Loucy (cell line): Measurements from ENCODE around the gene LRRC4.

Experiments
- H2AFZ ChIP-seq: fragments of 200-600 bp; sonication (generic); 2 replicates; pipeline ENCODE4 v1.6.0; 2016; ENCODE audit warnings: antibody characterized with exemption, mild to moderate bottlenecking, low read length, moderate library complexity
- H3F3A ChIP-seq: fragments of 200-600 bp; 2 replicates; pipeline ENCODE4 v1.6.0; 2016; ENCODE audit warnings: antibody characterized with exemption, low read depth, mild to moderate bottlenecking
- H3K27me3 ChIP-seq: fragments of 200-600 bp; sonication (generic); 2 replicates; pipeline ENCODE4 v1.6.1; 2014; ENCODE audit warnings: low read length, mild to moderate bottlenecking; ENCODE audit not compliant: insufficient read depth, poor library complexity, severe bottlenecking
- H3K36me3 ChIP-seq: fragments of 200-600 bp; sonication (generic); 2 replicates; pipeline ENCODE4 v1.6.1; 2016; ENCODE audit warnings: low read length; ENCODE audit not compliant: insufficient read depth
- H3K4me1 ChIP-seq: fragments of 200-600 bp; sonication (generic); 2 replicates; pipeline ENCODE4 v1.5.1; 2014; ENCODE audit warnings: low read length, mild to moderate bottlenecking; ENCODE audit not compliant: insufficient read depth, poor library complexity, severe bottlenecking
- H3K4me2 ChIP-seq: fragments of 200-600 bp; sonication (generic); 2 replicates; pipeline ENCODE4 v1.6.0; 2014; ENCODE audit warnings: antibody characterized with exemption, low read length, low read depth, mild to moderate bottlenecking; ENCODE audit not compliant: poor library complexity, severe bottlenecking
- H3K4me3 ChIP-seq: fragments of 200-600 bp; sonication (generic); 2 replicates; pipeline ENCODE4 v1.5.1; 2014; ENCODE audit warnings: low read length, mild to moderate bottlenecking, mixed read lengths; ENCODE audit not compliant: poor library complexity, severe bottlenecking
- H3K79me2 ChIP-seq: fragments of 200-600 bp; sonication (generic); 2 replicates; pipeline ENCODE4 v1.6.1; 2014; ENCODE audit warnings: low read length; ENCODE audit not compliant: insufficient read depth
- H3K9ac ChIP-seq: fragments of 200-600 bp; sonication (generic); 2 replicates; pipeline ENCODE4 v1.6.0; 2014; ENCODE audit warnings: mild to moderate bottlenecking, low read depth, low read length, moderate library complexity; ENCODE audit not compliant: poor library complexity, severe bottlenecking
- H3K9me2 ChIP-seq: fragments of 200-600 bp; sonication (generic); replicated peaks from 2 replicates; pipeline ENCODE4 v1.6.1; 2016; ENCODE audit warnings: low read depth, low read length, mixed read lengths
- H3K9me3 ChIP-seq: fragments of 200-600 bp; sonication (generic); 2 replicates; pipeline ENCODE4 v1.6.1; 2014; ENCODE audit warnings: mild to moderate bottlenecking, antibody characterized with exemption, low read length, low read depth; ENCODE audit not compliant: insufficient read depth
- H4K20me1 ChIP-seq: fragments of 200-600 bp; sonication (generic); 2 replicates; pipeline ENCODE4 v1.6.0; 2014; ENCODE audit warnings: antibody characterized with exemption, low read length, mild to moderate bottlenecking; ENCODE audit not compliant: insufficient read depth, poor library complexity, severe bottlenecking
- CTCF ChIP-seq: fragments of 200-600 bp; sonication (generic); conservative IDR thresholded peaks from 2 replicates; pipeline ENCODE4 v1.5.1; 2014; ENCODE audit warnings: mild to moderate bottlenecking, antibody characterized with exemption, low read length
- EZH2phosphoT487 ChIP-seq: fragments of 200-600 bp; IDR thresholded peaks from 2 replicates; pipeline ENCODE4 v1.6.1; 2018; ENCODE audit warnings: antibody characterized with exemption, mild to moderate bottlenecking, moderate library complexity, borderline replicate concordance

The LRRC4 gene

GRCh38 chr7:128000854-128001265, 30.4 kb downstream of the LRRC4 start:
- TF ChIP-seq CTCF: no peak
- TF ChIP-seq EZH2phosphoT487: no peak
- H3K9ac ChIP-seq: no peak overlapping the region
- no peaks in the 10 kb centered on the region for H3K79me2 ChIP-seq
- H3K9me3 ChIP-seq: no peaks in the 10 kb centered on the region
- no peaks in the 10 kb centered on the region for H3F3A ChIP-seq
- H3K27me3 ChIP-seq: no peaks in the 10 kb centered on the region
- no peaks in the 10 kb centered on the region for H3K9me2 ChIP-seq
- H3K36me3 ChIP-seq: peaks cover 29% of the 10 kb centered on the region; the same call in 1 of the 2 replicates
- H4K20me1 ChIP-seq: peaks cover 14% of the 10 kb centered on the region
- no peak overlapping the region for H3K4me2 ChIP-seq
- H3K4me1 ChIP-seq: peaks cover 18% of the 10 kb centered on the region
- H3K4me3 ChIP-seq: no peak overlapping the region
- H2AFZ ChIP-seq: no peak overlapping the region

GRCh38 chr7:128000048-128000447, 31.2 kb downstream of the LRRC4 start:
- no peak for TF ChIP-seq EZH2phosphoT487
- H3K4me2 ChIP-seq: no peak overlapping the region
- H2AFZ ChIP-seq: no peak overlapping the region
- H3K9me2 ChIP-seq: no peaks in the 10 kb centered on the region
- H3K27me3 ChIP-seq: no peaks in the 10 kb centered on the region
- H3K79me2 ChIP-seq: no peaks in the 10 kb centered on the region
- no peak overlapping the region for H3K9ac ChIP-seq
- H4K20me1 ChIP-seq: peaks cover 10% of the 10 kb centered on the region
- no peak overlapping the region for H3K4me3 ChIP-seq
- peaks cover 25% of the 10 kb centered on the region; the same call in 1 of the 2 replicates for H3K36me3 ChIP-seq
- H3K4me1 ChIP-seq: peaks cover 18% of the 10 kb centered on the region
- no peaks in the 10 kb centered on the region for H3F3A ChIP-seq
- no peaks in the 10 kb centered on the region for H3K9me3 ChIP-seq

GRCh38 chr7:127998671-127999070, 32.6 kb downstream of the LRRC4 start:
- Histone ChIP-seq H3K79me2 (no peaks in the 10 kb centered on the region), H3K9ac (no peak overlapping the region), H3K9me3 (no peaks in the 10 kb centered on the region), H3K9me2 (no peaks in the 10 kb centered on the region), H4K20me1 (no peaks in the 10 kb centered on the region), H3K4me3 (no peak overlapping the region), H3F3A (no peaks in the 10 kb centered on the region), H3K4me2 (no peak overlapping the region), H3K4me1 (peaks cover 4% of the 10 kb centered on the region), H3K36me3 (peaks cover 26% of the 10 kb centered on the region; the same call in 1 of the 2 replicates), H2AFZ (no peak overlapping the region), H3K27me3 (no peaks in the 10 kb centered on the region)
- TF ChIP-seq EZH2phosphoT487: no peak
- TF ChIP-seq CTCF: no peak

- Histone ChIP-seq H3K9ac (no peak overlapping the region), H4K20me1 (no peaks in the 10 kb centered on the region), H3K36me3 (peaks cover 39% of the 10 kb centered on the region; the same call in 1 of the 2 replicates), H3K79me2 (no peaks in the 10 kb centered on the region), H3K9me3 (no peaks in the 10 kb centered on the region), H3K27me3 (no peaks in the 10 kb centered on the region), H3K4me2 (no peak overlapping the region), H2AFZ (no peak overlapping the region), H3K9me2 (no peaks in the 10 kb centered on the region), H3F3A (no peaks in the 10 kb centered on the region), H3K4me1 (no peaks in the 10 kb centered on the region), H3K4me3 (no peak overlapping the region)
- TF ChIP-seq CTCF (no peak), EZH2phosphoT487 (no peak)
Measured at GRCh38 chr7:127997226-127997922, 33.9 kb downstream of the LRRC4 start.
